Nephron (organoid): Measurements from ENCODE around the gene TFF3.

ENCODE experiments used
- H3K27ac Mint-ChIP-seq, 3 experiments: 2 replicates each; pipeline ENCODE4 v1.8.0; 2020; ENCODE audit warnings: mixed read lengths in 3 of 3, mild to moderate bottlenecking in 2 of 3, moderate library complexity in 1 of 3
- H3K27me3 Mint-ChIP-seq: 2 replicates; pipeline ENCODE4 v1.8.0; 2021; ENCODE audit warnings: low read depth, mild to moderate bottlenecking, moderate library complexity, mixed read lengths
- H3K36me3 Mint-ChIP-seq: 2 replicates; pipeline ENCODE4 v1.8.0; 2020; ENCODE audit warnings: low read depth, mixed read lengths
- H3K4me1 Mint-ChIP-seq: 2 replicates; pipeline ENCODE4 v1.8.0; 2020; ENCODE audit warnings: mixed read lengths
- H3K4me3 Mint-ChIP-seq, 3 experiments: 2 replicates each; pipeline ENCODE4 v1.8.0; 2020; ENCODE audit warnings: mild to moderate bottlenecking in 3 of 3, mixed read lengths in 3 of 3, moderate library complexity in 2 of 3
- H3K9me3 Mint-ChIP-seq: 2 replicates; pipeline ENCODE4 v1.8.0; 2020; ENCODE audit warnings: mixed read lengths
- TF ChIP-seq, protein P1 (sequence below), 3 experiments: fragments of 200-600 bp; sonication (generic); IDR thresholded peaks; one replicate each; pipeline ENCODE4 v1.5.0; 2021; ENCODE audit warnings: antibody characterized with exemption in 3 of 3; ENCODE audit not compliant: unreplicated experiment in 3 of 3

The TFF3 gene

DNA sequence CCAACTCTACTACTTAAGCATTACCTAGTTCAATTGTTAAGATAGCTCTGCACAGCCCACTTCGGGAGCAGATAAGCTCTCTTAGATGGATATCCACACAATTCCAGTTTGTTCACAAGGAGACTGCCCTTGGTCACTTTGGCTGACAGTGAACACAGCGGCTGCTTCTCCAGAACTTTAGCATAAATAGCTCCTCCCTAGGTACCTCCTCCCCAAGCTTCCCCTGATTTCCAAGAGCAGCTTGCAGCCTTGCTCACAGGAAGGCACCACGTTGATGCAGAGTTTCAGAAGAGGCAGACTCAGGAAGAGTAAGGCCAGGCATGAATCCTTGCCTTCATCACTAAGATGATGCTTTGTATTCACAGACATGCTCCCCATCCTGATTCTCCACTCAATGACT is 24.7 kb downstream of the TFF3 start:
- Mint-ChIP-seq H3K4me1 (peaks cover 7% of the 10 kb centered on the region), H3K27ac (no peak overlapping the region), H3K4me3 (no peak overlapping the region), H3K36me3 (peaks cover 10% of the 10 kb centered on the region), H3K27me3 (peaks cover 14% of the 10 kb centered on the region), H3K9me3 (no peaks in the 10 kb centered on the region)
- TF ChIP-seq, protein P1, sequence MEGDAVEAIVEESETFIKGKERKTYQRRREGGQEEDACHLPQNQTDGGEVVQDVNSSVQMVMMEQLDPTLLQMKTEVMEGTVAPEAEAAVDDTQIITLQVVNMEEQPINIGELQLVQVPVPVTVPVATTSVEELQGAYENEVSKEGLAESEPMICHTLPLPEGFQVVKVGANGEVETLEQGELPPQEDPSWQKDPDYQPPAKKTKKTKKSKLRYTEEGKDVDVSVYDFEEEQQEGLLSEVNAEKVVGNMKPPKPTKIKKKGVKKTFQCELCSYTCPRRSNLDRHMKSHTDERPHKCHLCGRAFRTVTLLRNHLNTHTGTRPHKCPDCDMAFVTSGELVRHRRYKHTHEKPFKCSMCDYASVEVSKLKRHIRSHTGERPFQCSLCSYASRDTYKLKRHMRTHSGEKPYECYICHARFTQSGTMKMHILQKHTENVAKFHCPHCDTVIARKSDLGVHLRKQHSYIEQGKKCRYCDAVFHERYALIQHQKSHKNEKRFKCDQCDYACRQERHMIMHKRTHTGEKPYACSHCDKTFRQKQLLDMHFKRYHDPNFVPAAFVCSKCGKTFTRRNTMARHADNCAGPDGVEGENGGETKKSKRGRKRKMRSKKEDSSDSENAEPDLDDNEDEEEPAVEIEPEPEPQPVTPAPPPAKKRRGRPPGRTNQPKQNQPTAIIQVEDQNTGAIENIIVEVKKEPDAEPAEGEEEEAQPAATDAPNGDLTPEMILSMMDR (IDR thresholded peaks at IDR 0.05; ENCODE audit: unreplicated experiment in 3 of 3), result no peak

DNA sequence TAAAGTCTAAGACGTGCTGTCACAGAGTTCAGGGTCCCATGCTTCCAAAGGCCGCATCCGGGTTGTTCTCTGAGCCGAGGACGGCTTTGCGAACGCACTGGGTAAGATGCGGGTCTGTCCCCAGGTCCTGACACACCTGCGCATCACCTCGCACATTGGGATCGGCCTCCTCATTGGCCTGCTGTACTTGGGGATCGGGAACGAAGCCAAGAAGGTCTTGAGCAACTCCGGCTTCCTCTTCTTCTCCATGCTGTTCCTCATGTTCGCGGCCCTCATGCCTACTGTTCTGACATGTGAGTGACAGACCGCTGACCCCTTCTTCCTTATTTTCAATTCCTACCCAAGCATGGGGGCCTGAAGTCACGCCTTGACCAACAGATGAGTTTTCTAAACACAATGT is 25.3 kb downstream of the TFF3 start:
- Mint-ChIP-seq H3K4me1 (peaks cover 5% of the 10 kb centered on the region), H3K27me3 (peaks cover 13% of the 10 kb centered on the region), H3K36me3 (peaks cover 10% of the 10 kb centered on the region), H3K9me3 (no peaks in the 10 kb centered on the region), H3K27ac (no peak overlapping the region), H3K4me3 (no peak overlapping the region)
- TF ChIP-seq, protein P1 (IDR thresholded peaks at IDR 0.05; ENCODE audit: unreplicated experiment in 3 of 3), result no peak

DNA sequence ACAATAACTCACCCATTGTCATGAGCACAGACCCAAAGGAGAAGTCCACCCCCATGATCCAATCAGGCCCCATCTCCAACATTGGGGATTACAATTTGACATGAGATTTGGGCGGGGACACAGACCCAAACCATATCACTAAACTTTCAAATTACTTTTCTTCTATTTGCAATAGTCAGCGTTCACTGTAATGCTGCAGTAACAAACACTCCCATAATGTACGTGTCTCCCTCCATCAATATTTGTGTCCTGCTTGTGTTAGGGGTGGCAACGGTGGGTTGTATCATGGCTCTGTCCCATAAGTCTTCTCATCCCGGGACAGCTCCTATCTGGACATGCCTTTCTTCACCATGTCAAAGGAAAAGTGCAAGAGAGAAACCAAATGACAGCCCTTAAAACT is 26.2 kb downstream of the TFF3 start:
- Mint-ChIP-seq H3K27me3 (peaks cover 13% of the 10 kb centered on the region), H3K36me3 (peaks cover 10% of the 10 kb centered on the region), H3K4me3 (no peak overlapping the region), H3K9me3 (no peaks in the 10 kb centered on the region), H3K27ac (no peak overlapping the region), H3K4me1 (no peaks in the 10 kb centered on the region)
- TF ChIP-seq, protein P1 (IDR thresholded peaks at IDR 0.05; ENCODE audit: unreplicated experiment in 3 of 3), result no peak

DNA sequence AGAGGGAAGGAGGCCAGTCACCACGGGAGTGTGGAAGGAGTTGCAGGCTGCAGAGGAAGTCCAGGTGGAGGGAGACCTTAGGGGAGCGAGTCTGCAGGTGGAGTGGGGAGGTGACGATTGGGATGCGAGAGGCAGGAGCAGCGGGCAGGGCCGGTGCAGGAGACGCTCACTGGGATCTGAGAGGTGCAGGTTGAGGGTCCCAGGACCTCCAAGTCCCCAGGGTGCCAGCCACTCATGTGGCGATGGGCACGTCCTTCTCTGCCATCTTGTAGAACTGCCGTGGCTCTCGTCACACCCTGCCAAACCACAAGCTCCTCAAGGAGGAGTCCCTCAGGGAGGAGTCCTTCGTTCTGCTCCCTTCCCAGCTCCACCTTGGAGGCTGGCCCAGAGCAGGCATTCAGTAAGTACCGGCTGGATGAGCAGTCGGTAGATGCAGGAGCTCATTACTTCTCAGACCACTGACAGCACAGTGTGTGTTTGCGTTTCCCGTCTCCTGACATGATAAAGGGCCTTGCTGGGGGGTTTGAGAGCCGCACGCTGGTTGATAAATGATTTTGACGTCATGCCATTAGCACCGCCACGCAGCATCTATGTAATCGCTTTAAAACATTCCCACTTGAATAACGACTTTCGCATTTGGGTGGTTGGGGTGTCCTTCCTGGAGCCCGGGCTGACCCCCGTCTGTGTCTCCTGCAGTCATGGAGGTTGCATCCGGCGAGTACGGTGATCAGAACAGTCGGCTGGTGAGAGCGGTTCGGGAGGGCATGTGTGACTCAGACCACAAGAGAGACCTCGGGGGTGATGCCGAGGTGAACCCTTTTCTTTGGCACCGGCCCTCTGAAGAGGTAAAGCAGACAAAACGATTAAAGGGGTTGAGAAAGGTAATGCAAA is 27.8 kb downstream of the TFF3 start:
- Mint-ChIP-seq H3K9me3 (no peaks in the 10 kb centered on the region), H3K27me3 (peaks cover 13% of the 10 kb centered on the region), H3K27ac (no peak overlapping the region), H3K4me3 (no peak overlapping the region), H3K4me1 (no peaks in the 10 kb centered on the region), H3K36me3 (peaks cover 10% of the 10 kb centered on the region)
- TF ChIP-seq, protein P1 (IDR thresholded peaks at IDR 0.05; ENCODE audit: unreplicated experiment in 3 of 3), result no peak

DNA sequence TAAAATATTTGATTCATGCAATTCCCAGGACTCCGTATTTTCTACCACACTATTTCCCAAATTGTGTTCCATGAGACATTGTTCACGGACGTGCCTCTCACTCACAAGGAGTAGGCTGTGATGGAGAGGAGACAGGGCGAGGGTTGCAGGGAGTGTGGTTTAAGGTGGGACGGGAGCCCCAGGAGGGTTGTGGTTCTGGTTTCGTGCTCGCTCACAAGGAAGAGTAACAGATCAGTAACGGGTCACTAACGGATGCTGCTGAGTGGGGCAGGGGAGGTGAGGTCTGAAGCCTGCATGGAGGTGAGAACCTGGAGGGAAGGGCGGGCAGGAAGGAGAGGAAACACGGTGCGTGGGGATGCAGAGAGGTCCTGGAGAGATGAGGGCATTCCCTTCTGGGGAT is 28.8 kb downstream of the TFF3 start:
- H3K27ac Mint-ChIP-seq, result no peak overlapping the region
- H3K4me3 Mint-ChIP-seq, result no peak overlapping the region
- peaks cover 13% of the 10 kb centered on the region for H3K27me3 Mint-ChIP-seq
- no peaks in the 10 kb centered on the region for H3K9me3 Mint-ChIP-seq
- TF ChIP-seq, protein P1 (IDR thresholded peaks at IDR 0.05; ENCODE audit: unreplicated experiment in 3 of 3), result no peak
- peaks cover 10% of the 10 kb centered on the region for H3K36me3 Mint-ChIP-seq
- no peaks in the 10 kb centered on the region for H3K4me1 Mint-ChIP-seq
